Measurements from ENCODE around the gene SLCO2B1.
A peak's percentile ranks its signal among the peaks of the same experiment; 100 is the strongest.

Gene SLCO2B1

DNA sequence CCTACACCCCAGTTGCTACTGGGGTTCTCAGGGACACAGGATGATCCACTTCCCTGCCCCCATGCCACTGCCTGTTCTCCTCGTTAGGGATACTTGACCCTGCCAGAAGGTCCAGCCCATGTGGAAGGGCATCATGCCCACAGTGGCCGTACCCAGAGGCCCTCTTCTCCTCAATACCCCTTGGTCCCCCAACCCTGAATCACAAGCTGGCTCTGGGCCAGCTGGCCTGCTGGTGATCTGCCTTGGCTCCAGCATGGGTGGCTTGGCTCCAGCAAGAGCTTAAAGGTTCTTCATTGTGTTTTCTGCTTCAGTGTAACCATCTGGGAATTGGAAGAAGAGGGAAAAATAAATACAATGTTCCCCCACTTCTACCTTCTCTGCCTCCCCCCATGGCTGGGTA, 78.6 kb downstream of the SLCO2B1 start:
- DNase-seq = no peak

DNA sequence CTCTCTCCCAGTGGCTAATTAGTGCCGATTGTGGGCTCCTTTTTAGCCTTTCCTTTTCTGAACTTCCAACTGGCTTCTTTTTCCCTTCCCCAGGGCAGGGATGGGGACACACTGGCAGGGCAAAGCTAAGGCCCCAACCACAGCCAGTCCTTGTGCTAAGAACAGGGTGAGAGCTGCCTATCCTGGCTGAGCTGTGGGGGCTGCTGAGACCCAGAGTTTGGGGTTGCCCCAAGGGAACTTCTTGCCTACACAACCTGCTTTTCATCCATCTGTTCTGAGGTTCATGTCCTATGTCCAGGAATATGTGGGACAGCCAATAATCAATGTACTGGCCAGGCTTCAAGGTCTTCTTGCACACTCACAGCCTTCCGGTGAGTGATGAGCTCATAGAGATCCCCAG, 79.7 kb downstream of the SLCO2B1 start:
- no peak for DNase-seq

DNA sequence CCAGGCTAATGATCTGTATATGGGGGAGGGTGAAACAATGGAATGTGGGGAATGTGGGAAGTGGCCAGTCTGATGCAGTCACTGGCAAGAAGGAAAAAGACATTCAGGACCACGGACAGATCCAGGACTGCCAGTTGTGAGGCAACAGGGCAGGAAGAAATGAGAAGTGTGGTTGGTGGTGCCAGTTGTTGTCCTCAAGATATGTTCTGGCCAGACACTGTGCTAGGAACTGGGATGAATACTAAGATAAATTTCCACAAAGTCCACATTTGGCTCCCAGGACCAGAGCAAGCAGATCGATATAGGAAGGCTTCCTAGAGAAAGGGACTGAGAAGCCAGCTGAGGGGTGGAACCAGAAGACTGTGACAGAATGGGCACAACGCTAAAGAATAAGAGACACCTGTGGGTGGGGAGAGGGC, 82.9 kb downstream of the SLCO2B1 start:
- DNase-seq = no peak

DNA sequence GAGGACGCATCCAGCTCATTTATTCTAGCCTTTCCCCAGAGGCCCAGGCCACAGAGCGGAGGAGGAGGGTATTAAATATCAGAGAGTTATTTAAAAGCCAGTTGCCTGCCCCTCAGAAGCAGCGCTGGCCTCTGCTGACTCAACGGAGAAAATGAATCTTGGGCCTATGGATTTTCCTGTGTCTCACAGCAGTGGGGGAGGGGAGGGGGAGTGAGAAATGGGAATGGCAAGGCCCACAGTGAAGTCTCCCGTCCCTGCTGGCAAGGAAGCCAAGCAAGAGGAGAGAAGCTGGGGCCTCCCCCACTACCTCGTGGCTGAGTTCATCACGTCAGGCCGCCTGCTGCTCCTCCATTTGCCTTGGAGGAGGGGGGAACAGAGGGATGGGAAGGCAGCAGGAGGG, 85.2 kb downstream of the SLCO2B1 start:
- DNase-seq = no peak

DNA sequence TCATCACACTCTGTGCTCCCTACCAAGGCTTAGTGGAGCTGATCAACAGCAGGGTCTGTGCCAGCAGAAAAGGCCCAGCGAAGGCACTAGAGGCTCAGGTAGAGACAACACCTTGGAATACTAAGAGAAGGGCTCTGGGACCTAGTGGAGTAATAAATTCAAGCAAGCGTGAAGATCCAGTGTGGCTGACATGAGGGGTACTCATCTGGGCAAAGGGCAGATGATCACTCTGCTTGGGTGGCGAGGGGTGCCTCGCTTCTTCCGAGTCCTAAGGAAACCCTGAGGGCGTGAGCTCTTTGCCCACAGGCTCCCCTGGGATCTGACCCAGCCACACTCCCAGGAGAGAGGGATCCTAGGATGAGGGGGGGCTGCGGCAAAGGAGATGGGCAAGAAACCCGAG, 86.1 kb downstream of the SLCO2B1 start:
- DNase-seq = no peak

DNA sequence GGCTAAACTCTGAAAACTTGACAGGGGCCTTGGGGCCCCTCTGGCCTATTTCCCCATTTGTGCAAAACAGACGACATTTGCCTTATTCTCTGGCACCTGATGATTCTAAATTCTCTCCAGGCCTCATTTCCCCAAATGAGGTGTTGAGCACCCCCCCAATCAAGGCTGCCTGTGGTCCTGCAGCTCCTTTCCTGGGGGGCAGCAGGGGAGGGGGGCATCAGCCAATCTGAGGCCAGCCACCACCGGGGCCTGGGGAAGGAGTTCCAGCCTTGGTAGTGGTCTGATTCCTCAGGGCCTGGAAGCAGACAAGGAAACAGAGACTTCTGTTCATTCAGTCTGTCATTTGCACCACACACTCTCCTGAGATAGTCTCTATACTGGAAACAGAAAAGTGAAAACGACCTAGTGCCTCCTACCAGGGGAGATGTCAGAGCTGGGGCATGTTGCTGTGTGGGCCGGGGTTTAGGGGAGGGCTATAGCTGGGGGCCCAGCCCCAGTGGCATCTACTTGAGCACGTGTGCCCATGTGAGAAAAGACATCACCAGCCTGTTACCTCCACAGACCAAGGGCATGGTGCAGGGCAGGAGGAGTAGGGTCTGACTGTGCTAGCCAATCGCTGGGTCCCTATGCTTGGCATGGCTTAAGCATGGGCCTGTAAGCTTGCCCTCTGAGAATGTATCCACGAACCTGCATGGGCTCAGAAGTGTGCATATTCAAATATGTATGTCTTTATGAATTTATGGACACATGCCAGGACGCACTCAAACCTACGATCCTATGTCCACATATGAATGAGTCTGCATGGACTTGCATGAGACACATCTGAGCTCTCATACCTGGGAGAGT, 87.9 kb downstream of the SLCO2B1 start:
- DNase-seq = no peak

DNA sequence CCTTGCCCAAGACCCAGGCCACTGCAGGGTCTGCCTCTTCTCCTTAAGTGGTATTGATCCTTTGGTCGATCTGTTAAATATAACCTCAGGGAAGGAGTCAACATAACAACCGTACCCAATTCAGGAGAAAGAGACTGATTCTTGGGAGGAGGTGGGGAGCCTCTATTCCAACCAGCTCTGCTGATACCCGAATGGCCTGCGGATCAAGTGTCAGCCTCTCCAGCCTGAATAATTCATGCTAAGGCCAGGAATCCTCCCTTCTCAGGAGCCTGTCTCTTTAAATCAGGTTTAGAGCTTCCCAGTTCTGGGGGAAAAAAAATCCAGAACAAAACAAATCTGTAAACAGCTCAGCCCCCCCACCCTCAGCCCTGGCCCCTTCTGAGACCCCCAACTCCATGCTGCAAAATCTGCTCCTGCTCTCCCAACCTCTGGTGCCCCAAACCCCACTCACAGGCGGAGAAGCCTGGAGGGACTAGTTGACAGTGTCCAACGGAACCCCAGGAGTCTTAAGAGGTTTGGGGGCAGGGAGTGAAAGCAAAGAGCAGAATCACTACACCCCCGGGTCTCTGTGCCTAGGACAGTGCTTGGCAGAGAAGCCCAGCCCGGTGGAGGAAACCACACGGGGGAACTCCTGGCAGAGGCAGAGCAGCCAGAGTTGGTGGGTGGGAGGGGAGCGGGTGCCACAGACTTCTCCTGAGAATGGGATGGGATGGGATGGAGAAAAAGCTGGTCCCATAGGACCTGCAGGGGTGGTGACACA, 88.8 kb downstream of the SLCO2B1 start:
- no peak for DNase-seq

DNA sequence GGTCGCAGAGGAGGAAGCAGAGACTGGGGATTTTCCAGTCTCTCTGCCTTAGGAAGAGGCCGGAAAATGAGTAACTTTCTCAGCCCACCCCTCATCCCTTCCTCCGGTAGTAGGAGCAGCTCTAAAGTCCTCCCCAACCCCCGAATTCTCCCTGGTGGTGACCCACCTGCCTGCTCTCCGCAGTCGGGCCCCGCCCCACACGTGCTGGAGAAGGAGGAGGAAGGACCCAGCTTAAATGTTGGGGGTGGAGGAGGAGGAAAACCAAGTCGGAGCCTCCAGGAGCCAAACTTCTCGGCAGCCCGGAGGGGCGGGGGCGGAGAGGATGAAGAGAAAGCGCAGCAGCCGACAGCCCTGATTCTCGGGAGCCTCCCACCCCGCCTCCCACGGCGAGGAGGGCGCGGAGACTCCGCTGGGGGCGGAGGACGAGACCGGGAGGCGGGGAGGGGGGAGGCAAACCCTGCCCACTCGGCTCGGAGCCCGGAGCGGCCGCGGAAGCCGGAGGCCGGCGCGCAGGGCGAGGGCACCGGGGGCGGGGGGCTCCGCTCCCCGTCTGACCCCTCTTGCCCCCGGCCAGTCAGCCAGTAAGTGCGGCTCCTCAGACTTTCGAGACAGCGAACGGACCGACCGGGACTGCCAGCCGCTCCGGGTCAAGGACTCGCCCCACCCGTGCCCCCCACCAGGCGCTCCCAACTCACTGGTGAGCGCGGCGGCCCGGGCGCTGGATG, 89.6 kb downstream of the SLCO2B1 start, which contains the start of gene TPBGL:
Gene TPBGL, plus strand, starts transcription at position 464 of the 725 bp plus-strand sequence. CDS start 276 bp downstream, outside the sequence.
- DNase-seq = no peak

DNA sequence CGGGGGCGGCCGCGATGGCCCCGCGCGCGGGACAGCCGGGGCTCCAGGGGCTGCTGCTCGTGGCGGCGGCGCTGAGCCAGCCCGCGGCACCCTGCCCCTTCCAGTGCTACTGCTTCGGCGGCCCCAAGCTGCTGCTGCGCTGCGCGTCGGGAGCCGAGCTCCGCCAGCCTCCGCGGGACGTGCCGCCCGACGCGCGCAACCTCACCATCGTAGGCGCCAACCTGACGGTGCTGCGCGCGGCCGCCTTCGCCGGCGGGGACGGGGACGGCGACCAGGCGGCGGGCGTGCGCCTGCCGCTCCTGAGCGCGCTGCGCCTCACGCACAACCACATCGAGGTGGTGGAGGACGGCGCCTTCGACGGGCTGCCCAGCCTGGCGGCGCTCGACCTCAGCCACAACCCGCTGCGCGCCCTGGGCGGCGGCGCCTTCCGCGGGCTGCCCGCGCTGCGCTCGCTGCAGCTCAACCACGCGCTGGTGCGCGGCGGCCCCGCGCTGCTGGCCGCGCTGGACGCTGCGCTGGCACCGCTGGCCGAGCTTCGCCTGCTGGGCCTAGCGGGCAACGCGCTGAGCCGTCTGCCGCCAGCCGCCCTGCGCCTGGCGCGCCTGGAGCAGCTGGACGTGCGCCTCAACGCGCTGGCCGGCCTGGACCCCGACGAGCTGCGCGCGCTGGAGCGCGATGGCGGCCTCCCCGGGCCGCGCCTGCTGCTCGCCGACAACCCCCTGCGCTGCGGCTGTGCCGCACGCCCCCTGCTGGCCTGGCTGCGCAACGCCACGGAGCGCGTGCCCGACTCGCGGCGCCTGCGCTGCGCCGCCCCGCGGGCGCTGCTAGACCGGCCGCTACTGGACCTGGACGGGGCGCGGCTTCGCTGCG, 90.4 kb downstream of the SLCO2B1 start:
- peak; percentile 89 to 95 for DNase-seq

DNA sequence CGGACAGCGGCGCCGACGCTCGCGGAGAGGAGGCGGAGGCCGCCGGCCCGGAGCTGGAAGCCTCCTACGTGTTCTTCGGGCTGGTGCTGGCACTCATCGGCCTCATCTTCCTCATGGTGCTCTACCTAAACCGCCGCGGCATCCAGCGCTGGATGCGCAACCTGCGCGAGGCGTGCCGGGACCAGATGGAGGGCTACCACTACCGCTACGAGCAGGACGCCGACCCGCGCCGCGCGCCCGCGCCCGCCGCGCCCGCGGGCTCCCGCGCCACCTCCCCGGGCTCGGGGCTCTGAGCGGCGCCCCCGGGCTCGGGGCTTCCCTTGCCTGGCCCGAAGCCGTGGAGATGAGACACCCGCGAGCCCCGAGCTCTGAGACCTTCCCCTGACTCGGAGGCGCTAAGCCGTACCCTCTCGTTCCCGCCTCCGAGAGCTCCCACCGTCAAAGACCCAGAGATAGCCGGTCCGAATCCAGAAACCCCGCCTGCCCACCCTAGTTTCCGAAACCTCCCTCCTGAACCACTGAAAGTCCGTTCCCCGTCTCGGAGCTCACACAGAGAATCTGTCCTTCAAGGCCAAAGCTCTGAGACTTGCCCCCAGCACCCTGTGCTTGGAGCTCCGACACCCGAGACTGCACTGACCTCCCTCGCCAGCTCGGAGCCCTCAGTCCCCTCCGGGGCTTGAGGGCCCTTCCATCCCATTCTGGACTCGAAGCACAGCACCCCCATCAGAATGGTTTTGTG, 91.2 kb downstream of the SLCO2B1 start:
- no peak for DNase-seq

DNA sequence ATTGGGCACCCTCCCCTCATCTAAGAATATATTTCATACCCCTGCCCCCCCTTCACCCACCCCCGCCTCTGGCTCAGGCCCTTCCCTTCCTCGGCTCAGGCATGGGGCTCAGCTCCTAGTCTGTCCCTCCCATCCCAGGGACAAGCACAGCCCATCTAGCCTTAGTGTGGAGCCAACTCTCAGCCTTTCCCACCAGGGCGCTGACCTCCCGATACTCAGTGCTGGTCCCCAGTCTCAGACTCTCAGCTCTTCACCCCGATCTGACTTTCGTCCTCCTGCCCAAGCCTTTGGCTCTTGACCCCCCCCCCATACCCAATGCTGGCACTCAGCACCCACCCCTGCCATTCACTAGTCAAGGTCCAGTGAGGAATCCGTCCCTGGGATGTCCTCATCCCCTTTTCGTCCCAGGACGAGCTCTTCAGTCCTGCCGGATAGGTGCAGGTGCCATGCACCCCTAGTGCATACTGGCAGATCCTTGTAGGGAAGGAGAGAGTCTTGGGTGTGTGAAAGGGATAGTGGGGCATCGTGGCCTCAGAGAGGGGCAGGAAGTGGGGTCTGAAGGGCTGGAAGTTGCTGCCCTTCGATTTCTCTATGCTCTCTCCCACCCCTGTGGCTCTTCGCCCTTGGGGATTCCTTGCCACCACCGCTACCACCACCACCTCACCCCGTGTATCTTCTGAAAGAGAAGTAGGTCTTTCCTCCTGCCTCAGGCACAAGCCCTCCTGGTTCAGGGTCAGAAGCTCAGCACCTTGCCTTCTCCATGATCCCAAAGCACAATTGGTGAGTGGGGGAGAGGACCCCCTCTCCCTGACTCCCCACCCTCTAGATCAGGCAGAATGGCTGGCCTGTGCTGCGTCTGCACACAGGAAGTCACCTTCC, 92.1 kb downstream of the SLCO2B1 start:
- DNase-seq = no peak

DNA sequence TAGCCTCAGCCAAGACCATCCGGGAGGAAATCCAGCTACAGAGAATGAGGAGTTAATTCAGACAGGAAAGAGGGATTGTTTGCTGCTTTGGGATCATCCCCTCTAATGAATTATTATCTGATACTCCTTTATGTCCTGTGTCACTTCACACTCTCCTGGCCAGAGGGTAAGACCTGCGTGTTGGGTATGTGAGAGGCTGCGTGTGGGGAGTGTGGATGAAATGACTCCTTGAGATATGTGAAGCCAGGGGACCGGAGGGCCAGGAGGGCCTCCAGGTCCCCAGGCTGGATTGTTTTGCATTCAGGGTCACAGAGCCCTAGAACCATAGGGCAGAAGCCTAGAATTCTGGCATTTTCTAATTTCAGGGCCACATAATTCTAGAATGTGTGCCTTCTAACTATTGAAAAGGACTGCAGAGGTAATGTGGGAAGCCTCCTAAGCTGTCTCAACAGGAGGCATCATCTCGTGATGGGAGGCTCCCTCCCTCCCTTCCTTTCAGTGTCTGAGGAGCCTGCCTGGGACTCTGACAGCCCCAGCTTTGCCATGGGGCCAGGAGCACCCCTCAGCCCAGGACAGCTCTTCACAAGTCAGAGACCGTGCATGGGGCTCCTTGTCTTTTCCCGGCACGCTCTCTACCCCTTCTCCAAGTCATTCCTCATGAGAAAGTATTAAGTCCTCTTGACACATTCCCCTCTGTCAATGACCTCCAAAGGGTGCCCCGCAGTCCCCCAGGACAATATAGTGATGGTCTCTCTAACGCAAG, 93.3 kb downstream of the SLCO2B1 start:
- DNase-seq = no peak

DNA sequence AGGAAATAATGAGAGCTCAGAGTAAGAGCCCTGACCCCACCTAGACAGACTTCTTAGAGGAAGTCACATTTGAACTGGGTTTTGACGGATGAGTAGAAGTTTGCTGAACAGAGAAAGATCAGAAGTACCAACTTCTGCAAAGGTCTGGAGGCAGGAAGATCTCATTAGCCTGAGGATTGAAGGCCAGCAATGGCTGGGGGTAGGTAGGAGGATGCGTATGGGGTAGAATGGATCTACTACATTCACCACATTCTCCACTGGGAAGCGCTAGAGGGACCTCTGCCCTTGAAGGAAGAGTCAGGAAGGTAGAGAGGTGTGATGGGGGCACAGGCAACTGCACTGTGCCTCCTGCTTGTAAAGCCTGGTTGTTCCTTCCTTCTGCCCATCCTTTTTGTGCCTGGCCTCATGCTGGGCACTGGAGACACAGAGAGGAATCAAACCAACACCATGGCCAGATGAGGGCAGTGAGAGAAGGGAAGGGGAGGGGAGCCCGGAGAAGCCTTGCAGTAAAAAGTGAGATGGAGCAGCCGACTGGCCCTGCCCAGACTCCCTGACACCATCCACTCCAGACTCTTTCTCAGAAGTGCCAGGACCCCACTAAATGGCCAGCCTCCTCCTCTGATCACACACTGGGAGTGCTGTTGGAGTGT, 94.6 kb downstream of the SLCO2B1 start:
- no peak for DNase-seq

DNA sequence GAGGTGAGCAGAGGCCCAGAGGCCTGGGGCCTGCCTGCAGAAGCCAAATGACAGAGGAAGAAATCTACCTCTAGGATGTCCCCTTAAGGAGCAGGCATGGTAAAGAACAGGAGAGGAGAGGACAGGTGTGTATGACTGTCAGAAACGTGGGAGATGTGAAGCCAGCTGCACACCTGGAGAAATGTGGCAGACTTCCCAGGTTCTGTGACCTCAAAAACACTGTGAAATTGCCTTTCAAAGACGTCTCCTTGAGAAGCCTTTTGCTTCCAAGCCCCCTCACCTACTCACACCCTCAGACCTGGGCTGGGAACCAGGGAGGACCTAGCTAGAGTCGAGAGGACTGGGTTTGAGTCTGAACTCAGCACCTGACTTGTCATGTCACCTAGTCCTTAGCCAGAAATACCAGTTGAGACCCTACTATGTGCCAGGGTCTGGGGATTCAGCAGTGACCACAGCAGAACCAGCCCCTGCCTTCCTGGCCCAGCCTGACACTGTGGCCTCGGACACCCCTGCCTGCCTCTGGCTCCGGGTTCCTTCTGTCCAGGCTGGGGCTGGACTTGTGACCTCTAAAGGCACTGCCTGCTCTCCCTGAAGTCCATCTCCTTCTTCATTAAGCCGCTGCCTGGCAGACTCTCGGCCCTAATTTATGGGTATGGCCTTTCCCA, 95.2 kb downstream of the SLCO2B1 start:
- no peak for DNase-seq

DNA sequence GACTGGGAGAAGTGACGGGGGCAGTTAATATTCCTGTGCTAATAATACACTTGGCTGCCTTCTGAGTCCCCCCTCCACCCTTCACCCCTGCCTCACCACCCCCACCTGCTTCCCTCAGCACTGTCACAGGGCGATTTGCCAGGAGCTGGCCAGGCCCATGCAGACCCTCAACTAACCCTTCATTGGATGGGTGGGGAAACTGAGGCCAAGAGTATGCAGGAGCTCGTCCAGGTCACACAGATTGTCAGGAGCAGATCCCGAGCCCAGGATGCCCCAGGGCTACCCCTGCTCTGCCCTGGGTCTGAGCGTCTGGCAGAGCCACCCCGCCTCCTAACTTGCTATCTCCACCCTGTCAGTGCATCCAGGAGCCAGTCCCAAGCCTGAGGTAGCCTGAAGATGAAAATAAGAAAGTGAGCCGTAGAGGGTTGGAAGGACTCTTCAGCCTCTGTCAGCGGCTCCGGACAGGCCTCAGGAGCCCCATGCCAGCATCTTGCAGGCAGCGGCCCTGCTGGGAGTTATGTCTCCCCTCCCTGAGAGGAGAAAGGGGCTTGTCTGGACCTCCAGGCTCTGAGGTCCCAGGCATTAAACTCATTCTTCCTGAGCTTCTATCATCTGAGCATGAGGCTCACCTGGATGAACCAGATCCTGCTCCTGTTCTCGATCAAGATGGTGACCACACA, 95.9 kb downstream of the SLCO2B1 start:
- no peak for DNase-seq

DNA sequence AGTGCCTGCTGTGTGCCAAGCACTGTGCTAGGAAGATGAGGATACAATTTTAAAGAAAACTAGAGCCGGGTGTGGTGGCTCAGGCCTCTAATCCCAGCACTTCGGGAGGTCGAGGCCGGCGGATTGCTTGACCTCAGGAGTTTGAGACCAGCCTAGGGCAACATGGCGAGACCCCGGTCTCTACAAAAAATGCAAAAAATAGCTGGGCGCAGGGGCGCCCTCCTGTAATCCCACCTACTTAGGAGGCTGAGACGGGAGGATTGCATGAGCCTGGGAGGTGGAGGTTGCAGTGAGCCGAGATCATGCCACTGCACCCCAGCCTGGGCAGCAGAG, 98.0 kb downstream of the SLCO2B1 start:
- DNase-seq = no peak

DNA sequence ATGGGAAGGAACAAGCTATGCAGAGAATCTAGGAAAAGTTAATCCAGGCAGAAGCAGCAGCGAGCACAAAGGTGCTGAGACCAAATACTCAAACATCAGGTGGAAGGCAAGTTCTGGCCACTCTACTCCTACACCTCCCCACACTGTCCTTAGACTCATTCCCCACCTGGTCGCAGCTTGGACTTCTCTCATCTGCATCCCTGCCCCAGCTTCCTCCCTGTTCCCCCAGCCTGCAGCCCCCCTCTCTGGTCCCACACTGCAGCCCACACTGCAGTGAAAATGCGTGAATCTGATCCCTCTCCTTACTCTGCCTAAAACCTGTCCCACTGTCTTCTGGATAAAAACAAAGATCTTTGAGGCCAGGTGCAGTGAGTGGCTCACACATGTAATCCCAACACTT, 98.8 kb downstream of the SLCO2B1 start:
- DNase-seq = no peak

DNA sequence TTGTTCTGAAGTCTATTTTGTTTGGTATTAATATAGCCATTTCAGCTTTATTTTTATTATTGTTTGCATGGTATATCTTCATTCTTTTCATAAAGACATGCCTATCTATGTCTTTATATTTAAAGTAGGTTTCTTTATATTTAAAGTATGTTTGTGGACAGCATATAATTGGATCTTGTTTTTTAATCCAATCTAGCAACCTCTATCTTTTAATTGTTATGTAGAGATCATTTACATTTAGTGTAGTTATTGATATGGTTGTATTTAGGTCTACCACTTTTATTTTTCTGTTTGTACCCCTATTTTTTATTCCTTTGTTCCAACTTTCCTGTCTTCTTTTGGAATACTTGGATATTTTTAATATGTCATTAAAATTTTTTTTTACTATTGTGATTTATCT, 103.4 kb downstream of the SLCO2B1 start:
- DNase-seq = no peak

Data from stimulated activated CD4-positive, alpha-beta T cell treated with anti-CD3 and anti-CD28 coated beads, Interleukin-2, amount 100 ng/mL, for 48 hours (primary cell).